Mucosa of stomach (tissue), 1 donor: Measurements from ENCODE around the gene PTGDR.

Experiments used
- H3K27me3 ChIP-seq: one replicate; pipeline ENCODE4 v1.7.0; 2013; ENCODE audit warnings: mild to moderate bottlenecking, low read length; ENCODE audit not compliant: control insufficient read depth, insufficient read depth
- H3K36me3 ChIP-seq: one replicate; pipeline ENCODE4 v1.7.0; 2013; ENCODE audit warnings: low read length; ENCODE audit not compliant: control insufficient read depth, insufficient read depth
- H3K4me1 ChIP-seq: one replicate; pipeline ENCODE4 v1.7.0; 2013; ENCODE audit warnings: mild to moderate bottlenecking, low read length; ENCODE audit not compliant: control insufficient read depth, insufficient read depth
- H3K4me3 ChIP-seq: one replicate; pipeline ENCODE4 v1.7.0; 2013; ENCODE audit warnings: low read length
- H3K9ac ChIP-seq: one replicate; pipeline ENCODE4 v1.7.0; 2013; ENCODE audit warnings: mild to moderate bottlenecking, low read length, moderate library complexity
- H3K9me3 ChIP-seq: one replicate; pipeline ENCODE4 v1.7.0; 2013; ENCODE audit warnings: mild to moderate bottlenecking, low read length, moderate library complexity; ENCODE audit not compliant: control insufficient read depth
- donor health status: Pancreatic carcinoma.

The PTGDR gene

GRCh38 chr14:52268279-52269061 is 972 bp downstream of the PTGDR start:
- Histone ChIP-seq H3K4me3 (no peak overlapping the region), H3K9ac (no peak overlapping the region), H3K4me1 (peaks cover 5% of the 10 kb centered on the region), H3K36me3 (no peaks in the 10 kb centered on the region), H3K9me3 (no peaks in the 10 kb centered on the region), H3K27me3 (peaks cover 49% of the 10 kb centered on the region)

- Histone ChIP-seq H3K9ac (no peak overlapping the region), H3K36me3 (no peaks in the 10 kb centered on the region), H3K4me1 (peaks cover 5% of the 10 kb centered on the region), H3K4me3 (no peak overlapping the region), H3K9me3 (no peaks in the 10 kb centered on the region), H3K27me3 (peaks cover 45% of the 10 kb centered on the region)
Measured at GRCh38 chr14:52269100-52269499, 1.6 kb downstream of the PTGDR start.

GRCh38 chr14:52269982-52270381 is 2.5 kb downstream of the PTGDR start:
- Histone ChIP-seq H3K9me3 (no peaks in the 10 kb centered on the region), H3K4me1 (peaks cover 5% of the 10 kb centered on the region), H3K36me3 (no peaks in the 10 kb centered on the region), H3K9ac (no peak overlapping the region), H3K27me3 (peaks cover 44% of the 10 kb centered on the region), H3K4me3 (no peak overlapping the region)

GRCh38 chr14:52271538-52271937 is 4.0 kb downstream of the PTGDR start:
- H3K27me3 ChIP-seq: peaks cover 38% of the 10 kb centered on the region
- peaks cover 5% of the 10 kb centered on the region for H3K4me1 ChIP-seq
- no peaks in the 10 kb centered on the region for H3K9me3 ChIP-seq
- no peak overlapping the region for H3K9ac ChIP-seq
- no peaks in the 10 kb centered on the region for H3K36me3 ChIP-seq
- no peak overlapping the region for H3K4me3 ChIP-seq

- Histone ChIP-seq H3K36me3 (no peaks in the 10 kb centered on the region), H3K9ac (no peak overlapping the region), H3K4me3 (no peak overlapping the region), H3K27me3 (peaks cover 32% of the 10 kb centered on the region), H3K9me3 (no peaks in the 10 kb centered on the region), H3K4me1 (peaks cover 5% of the 10 kb centered on the region)
Measured at GRCh38 chr14:52272375-52272774, 4.9 kb downstream of the PTGDR start.

GRCh38 chr14:52275372-52275771 is 7.9 kb downstream of the PTGDR start:
- Histone ChIP-seq H3K4me1 (no peaks in the 10 kb centered on the region), H3K27me3 (peaks cover 5% of the 10 kb centered on the region), H3K9me3 (no peaks in the 10 kb centered on the region), H3K9ac (no peak overlapping the region), H3K4me3 (no peak overlapping the region), H3K36me3 (no peaks in the 10 kb centered on the region)

GRCh38 chr14:52277552-52277951 is 10.1 kb downstream of the PTGDR start:
- Histone ChIP-seq H3K9ac (no peak overlapping the region), H3K27me3 (no peaks in the 10 kb centered on the region), H3K4me1 (no peaks in the 10 kb centered on the region), H3K9me3 (no peaks in the 10 kb centered on the region), H3K4me3 (no peak overlapping the region), H3K36me3 (no peaks in the 10 kb centered on the region)

GRCh38 chr14:52279408-52279807 is 11.9 kb downstream of the PTGDR start:
- no peak overlapping the region for H3K4me3 ChIP-seq
- no peaks in the 10 kb centered on the region for H3K9me3 ChIP-seq
- no peaks in the 10 kb centered on the region for H3K27me3 ChIP-seq
- H3K4me1 ChIP-seq: no peaks in the 10 kb centered on the region
- H3K9ac ChIP-seq: no peak overlapping the region
- no peaks in the 10 kb centered on the region for H3K36me3 ChIP-seq

- H3K27me3 ChIP-seq: no peaks in the 10 kb centered on the region
- H3K36me3 ChIP-seq: no peaks in the 10 kb centered on the region
- H3K4me1 ChIP-seq: no peaks in the 10 kb centered on the region
- no peak overlapping the region for H3K4me3 ChIP-seq
- H3K9me3 ChIP-seq: no peaks in the 10 kb centered on the region
- no peak overlapping the region for H3K9ac ChIP-seq
Measured at GRCh38 chr14:52283099-52283498, 15.6 kb downstream of the PTGDR start.

GRCh38 chr14:52286661-52287649 is 19.5 kb downstream of the PTGDR start:
- Histone ChIP-seq H3K9ac (no peak overlapping the region), H3K36me3 (no peaks in the 10 kb centered on the region), H3K9me3 (no peaks in the 10 kb centered on the region), H3K4me3 (no peak overlapping the region), H3K27me3 (no peaks in the 10 kb centered on the region), H3K4me1 (no peaks in the 10 kb centered on the region)

- H3K4me3 ChIP-seq: no peak overlapping the region
Measured at GRCh38 chr14:52296378-52296777, 28.9 kb downstream of the PTGDR start.

GRCh38 chr14:52298795-52299194 is 31.3 kb downstream of the PTGDR start:
- no peaks in the 10 kb centered on the region for H3K4me1 ChIP-seq
- H3K36me3 ChIP-seq: no peaks in the 10 kb centered on the region
- no peaks in the 10 kb centered on the region for H3K9me3 ChIP-seq
- H3K4me3 ChIP-seq: no peak overlapping the region
- H3K9ac ChIP-seq: no peak overlapping the region
- H3K27me3 ChIP-seq: peaks cover 3% of the 10 kb centered on the region

More at GRCh38 chr14:52296378-52296777, 28.9 kb downstream of the PTGDR start:
- Histone ChIP-seq H3K36me3 (no peaks in the 10 kb centered on the region), H3K27me3 (peaks cover 3% of the 10 kb centered on the region), H3K9ac (no peak overlapping the region), H3K4me1 (no peaks in the 10 kb centered on the region), H3K9me3 (no peaks in the 10 kb centered on the region)
